Measurements from ENCODE around the gene EMB.
"Not testable (repeated sequence)": the region's sequence is repeated elsewhere in the genome, so short reads cannot be mapped to it uniquely, and the experiment has no call there.

EMB gene

DNA sequence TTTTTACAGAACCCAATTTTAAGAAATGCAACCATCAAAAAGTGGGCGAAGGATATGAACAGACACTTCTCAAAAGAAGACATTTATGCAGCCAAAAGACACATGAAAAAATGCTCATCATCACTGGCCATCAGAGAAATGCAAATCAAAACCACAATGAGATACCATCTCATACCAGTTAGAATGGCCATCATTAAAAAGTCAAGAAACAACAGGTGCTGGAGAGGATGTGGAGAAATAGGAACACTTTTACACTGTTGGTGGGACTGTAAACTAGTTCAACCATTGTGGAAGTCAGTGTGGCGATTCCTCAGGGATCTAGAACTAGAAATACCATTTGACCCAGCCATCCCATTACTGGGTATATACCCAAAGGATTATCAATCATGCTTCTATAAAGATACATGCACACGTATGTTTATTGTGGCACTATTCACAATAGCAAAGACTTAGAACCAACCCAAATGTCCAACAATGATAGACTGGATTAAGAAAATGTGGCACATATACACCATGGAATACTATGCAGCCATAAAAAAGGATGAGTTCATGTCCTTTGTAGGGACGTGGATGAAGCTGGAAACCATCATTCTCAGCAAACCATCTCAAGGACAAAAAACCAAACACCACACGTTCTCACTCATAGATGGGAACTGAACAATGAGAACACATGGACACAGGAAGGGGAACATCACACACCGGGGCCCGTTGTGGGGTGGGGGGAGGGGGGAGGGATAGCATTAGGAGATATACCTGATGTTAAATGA lies 19.7 kb downstream of the EMB start:
- not testable (repeated sequence) for DNase-seq

DNA sequence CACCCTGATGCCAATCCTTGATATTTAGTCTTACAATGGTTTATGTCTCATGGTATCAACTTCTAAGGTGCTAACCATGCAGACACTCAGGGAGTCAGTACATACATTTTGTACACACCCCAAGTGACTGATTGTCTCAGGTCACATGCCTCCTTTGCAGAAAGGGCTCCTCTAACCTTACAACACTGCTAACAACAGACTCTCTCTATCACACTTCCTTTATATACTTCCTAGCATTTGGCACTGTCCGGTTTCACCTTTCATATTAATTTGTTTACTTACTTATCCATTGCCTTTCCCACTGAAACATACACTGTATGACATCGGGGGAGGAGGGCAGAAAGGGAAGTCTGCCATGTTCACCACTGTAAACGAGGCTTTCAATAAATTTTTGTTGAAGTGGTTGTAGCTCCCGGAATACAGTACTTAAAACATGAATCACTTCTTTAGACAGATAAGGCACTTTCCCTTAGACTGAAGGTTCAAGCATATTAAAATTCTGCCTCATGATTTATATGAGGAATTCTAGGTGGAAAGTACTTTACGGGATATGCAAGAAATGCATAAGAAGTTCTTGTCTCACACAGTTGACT lies 20.6 kb downstream of the EMB start:
- no peak for DNase-seq

DNA sequence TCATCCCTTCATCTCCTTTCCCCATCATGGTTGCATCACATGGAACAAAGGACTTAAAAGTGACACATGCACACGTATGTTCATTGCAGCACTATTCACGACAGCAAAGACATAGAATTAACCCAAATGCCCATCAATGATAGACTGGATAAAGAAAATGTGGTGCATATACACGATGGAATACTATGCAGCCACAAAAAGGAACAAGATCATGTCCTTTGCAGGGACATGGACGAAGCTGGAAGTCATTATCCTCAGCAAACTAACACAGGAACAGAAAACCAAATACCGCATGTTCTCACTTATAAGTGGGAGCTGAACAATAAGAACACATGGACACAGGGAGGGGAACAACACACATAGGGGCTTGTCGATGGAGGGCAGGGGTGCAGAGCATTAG lies 21.4 kb downstream of the EMB start:
- not testable (repeated sequence) for DNase-seq

DNA sequence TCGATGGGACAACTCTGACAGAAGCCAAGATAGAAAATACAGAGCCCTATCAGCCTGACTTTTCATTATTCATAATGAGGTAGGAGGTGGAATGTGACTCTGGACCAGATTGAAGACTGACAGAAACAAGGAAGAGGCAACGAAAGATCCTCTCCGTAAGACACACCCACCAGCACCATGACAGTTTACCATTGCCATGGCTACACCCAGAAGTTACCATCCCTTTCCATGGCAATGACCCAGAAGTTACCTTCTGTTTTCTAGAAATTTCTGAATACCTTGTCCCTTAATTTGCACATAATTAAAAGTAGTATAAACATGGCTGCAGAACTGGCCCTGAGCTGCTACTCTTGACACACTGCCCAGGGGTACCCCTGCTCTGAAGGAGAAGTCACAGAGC lies 24.5 kb downstream of the EMB start:
- DNase-seq: not testable (repeated sequence)

DNA sequence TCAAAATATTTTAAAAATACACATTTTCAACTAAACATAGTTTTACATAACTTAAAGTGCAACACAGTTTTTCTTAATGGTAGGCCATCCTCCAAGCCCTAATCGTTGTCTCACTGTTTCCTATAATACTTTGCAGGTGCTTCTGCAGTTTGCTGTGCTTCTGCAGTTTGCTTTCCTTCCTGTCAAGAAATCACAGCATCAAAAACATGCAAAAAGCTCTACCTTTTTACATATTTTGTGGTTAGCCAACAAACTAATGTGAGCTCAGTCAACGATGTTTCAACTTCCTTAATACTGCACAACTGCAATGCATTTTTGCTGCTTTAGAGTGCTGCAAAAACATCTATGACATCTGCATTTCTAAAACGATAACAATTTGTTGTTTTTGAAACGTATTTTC lies 25.2 kb downstream of the EMB start:
- no peak for DNase-seq

DNA sequence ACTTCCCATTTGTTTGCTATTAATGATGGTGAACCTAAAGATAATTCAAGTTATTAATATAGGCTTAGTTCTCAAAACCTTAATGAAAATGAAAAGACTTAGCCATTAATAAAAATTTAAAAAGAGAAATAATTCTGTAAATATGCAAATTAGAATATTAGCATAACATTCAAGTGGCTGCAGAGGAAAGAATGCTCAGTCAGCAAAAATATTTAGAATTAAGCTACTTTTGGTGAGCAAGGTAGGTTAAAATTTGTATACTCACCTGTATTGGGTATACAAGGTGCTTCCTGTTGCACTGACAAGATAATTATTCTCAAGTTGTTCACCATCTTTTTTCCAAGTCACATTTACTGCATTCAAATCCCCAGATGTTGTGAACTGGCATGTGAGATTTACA lies 30.2 kb downstream of the EMB start:
- DNase-seq: not testable (repeated sequence)

DNA sequence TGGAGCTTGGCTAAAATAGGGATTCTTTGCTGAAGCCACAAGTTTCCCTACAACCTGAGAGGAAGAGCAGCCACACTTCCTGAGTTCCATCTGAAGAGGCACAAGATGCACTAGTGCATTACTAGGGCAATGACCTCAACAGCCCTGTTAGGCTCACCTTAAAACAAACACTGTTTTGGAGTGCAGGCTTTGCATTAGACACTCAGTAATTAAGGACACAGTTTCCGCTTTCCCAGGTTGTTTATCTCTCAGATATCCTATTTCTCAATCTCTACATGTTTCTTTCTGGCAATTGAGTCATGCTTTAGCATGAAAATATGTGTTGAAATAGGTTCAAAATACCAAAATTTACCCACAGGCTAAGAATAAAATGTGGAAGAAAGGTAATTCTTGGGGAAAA lies 34.2 kb downstream of the EMB start:
- DNase-seq: no peak

DNA sequence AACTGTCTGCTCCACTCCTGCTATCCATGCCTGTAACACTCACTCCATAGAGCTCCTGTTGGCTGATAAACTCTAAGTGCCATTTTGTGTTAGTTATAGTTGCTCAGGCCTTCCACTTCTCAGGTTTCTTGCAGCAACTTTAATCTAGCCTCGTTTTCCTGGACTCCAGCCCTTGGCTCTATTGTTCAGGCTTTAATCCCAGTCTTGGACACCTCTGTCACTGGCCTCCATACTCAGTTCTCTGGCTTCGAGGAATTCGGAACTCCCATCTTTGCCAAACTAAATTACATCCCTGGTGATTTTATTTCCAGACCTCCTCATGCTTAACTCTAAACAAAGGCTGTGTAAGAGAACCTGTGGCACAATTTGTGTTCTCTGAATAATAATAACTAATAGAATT lies 39.8 kb downstream of the EMB start:
- DNase-seq: no peak

DNA sequence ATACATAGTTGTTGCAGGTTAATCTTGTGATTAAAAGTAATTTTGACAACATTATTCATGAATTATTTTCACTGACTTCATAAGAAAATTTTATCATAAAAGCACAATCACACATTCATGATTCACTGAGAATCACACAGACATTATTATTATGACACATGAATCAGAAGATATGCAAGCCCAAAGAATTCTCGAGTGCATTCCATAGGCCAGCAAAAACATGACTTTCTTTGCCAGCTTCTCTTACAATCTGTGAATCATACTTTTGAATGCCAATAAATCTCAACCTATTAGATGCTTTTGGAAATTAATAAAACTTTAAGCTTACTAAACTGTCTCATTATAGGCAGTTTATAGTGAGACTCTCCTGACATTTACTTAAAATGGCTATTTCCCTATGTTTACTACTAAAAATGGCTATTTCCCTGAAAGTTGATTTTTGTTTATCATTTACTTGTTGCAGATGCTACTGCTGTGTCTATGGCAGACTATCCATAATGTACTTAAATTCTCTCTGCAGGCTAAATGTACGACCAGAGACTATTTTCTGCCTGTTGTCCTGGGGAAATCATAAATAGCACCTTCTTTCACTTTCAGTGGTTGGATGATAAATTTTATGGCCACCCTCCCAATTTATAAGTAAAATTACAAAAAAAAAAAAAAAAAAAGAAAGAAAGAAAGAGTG lies 47.0 kb downstream of the EMB start:
- DNase-seq: not testable (repeated sequence)

DNA sequence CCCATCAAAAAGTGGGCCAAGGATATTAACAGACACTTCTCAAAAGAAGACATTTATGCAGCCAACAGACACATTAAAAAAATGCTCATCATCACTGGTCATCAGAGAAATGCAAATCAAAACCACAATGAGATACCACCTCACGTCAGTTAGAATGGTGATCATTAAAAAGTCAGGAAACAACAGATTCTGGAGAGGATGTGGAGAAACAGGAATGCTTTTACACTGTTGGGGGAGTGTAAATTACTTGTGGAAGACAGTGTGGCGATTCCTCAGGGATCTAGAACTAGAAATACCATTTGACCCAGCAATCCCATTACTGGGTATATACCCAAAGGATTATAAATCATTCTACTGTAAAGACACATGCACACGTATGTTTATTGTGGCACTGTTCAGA lies 48.8 kb downstream of the EMB start:
- not testable (repeated sequence) for DNase-seq

DNA sequence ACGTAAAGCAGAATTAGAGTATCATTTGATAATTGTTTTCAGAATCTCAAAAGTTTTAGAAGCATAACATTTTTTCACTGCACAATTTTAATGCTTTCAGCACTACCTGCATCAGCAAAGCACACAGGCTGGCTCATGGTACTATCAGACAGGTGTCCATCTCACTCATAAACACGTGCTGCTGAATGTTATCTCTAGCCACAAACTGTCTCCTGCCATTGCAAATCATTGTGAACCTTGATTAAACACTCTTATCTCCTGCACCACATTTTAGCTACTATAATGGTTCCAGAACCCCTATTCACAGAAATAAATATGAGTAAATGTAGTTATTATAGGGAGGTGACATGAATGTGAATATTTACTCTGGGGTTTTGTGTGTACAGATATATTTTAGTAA lies 56.7 kb downstream of the EMB start:
- not testable (repeated sequence) for DNase-seq

DNA sequence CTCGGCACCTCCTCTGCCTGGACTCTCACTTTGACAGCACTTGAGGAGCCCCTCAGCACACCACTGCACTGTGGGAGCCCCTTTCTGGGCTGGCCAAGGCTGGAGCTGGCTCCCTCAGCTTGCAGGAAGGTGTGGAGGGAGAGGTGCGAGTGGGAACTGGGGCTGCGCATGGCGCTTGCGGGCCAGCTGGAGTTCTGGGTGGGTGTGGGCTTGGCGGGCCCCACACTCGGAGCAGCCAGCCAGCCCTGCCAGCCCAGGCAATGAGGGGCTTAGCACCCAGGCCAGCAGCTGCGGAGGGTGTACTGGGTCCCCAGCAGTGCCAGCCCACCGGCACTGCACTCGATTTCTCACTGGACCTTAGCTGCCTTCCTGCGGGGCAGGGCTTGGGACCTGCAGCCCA lies 64.4 kb downstream of the EMB start:
- not testable (repeated sequence) for DNase-seq

DNA sequence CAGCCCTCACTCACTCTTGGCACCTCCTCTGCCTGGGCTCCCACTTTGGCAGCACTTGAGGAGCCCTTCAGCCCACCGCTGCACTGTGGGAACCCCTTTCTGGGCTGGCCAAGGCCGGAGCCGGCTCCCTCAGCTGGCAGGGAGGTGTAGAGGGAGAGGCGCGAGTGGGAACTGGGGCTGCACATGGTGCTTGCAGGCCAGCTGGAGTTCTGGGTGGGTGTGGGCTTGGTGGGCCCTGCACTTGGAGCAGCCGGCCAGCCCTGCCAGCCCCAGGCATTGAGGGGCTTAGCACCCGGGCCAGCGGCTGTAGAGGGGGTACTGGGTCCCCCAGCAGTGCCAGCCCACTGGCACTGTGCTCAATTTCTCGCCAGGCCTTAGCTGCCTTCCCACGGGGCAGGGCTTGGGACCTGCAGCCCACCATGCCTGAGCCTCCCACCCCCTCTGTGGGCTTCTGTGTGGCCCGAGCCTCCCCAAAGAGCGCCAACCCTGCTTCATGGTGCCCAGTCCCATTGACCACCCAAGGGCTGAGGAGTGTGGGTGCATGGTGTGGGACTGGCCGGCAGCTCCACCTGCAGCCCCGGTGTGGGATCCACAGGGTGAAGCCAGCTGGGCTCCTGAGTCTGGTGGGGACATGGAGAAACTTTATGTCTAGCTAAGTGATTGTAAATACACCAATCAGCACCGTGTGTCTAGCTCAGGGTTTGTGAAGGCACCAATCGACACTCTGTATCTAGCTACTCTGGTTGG lies 71.6 kb downstream of the EMB start:
- not testable (repeated sequence) for DNase-seq

DNA sequence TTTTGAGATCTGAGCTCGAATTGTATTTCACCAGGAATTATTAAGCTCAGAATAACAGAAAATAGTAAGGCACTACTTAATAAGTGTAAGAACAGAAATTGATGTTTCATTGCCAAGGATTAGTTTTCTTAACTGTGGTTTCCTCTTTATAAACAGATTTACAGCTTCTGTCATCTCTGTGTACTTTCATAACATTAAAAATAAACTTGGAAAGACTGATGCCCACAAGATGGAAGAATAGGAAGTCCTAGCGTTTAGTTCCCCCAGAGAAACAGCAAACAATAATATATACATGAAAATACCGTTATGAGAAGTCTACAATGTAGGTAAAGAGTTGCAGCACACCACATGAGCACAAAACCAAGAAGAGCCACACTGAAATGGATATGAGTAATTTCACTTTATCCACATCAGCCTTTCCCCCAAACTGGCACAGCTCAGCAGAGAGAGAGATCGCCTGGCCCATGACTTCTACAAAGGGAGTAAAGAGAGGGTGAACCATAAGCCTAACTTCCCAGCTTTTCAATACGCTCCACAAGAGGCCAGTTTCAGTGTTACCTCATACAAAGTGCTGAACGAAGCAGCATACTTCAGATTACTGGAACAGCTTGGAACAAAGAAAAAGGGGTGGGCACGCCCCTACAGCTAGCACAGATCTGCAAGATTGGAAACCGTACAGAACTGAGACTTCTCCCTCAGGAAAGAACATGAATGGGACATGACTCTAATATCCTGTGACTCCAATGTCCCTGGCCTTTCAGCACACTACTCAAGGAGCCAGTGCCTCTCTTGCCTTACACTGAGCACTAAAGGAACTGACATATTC lies 75.4 kb downstream of the EMB start:
- DNase-seq: no peak

DNA sequence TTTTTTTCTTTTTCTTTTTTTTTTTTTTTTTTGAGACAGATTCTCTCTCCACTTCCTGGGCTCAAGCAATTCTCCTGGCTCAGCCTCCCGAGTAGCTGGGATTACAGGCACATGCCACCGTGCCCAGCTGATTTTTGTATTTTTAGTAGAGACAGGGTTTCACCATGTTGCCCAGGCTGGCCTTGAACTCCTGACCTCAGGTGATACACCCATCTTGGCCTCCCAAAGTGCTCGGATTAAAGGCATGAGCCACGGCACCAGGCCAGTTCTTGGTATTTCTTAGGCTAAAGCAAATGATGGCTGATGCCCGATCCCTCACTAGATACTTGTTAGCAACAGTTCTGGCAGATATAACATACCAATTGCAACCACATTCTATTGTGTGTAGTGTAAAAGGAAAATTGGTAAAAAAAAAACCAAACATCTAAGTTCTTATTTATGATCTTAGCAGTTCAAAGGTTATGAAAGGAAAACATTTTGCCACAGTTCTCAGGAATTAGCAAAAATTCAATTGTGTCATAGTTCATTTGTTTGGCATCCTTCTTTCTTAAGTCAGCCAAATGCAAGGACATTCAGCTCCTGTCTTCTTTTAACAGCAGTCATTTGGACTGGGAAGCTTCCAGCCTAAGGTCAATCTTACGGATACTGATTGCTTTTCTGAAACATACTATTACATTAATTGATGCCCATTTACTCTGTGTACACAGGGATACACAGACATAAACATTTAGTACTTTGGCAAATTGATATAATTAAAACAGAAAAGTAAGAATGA lies 76.4 kb downstream of the EMB start:
- DNase-seq: not testable (repeated sequence)

DNA sequence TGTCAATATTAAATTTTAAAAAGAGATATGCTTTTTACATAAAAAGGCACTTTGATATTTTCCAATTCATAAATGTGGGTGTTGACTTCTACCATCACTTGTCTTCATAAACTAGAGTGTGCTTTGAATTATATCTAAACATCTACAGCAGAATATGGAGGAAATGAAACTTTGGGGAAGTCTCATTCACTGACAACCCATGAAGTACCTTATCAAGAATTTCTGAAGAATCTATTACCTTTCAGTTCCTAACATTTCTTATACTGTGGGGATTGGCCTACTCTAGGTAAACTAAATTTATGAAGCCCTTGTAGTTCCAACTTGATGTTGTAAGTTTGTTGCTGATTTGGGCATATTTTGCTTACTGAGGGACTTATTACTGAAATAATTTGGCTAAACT lies 81.9 kb downstream of the EMB start:
- DNase-seq: no peak

DNA sequence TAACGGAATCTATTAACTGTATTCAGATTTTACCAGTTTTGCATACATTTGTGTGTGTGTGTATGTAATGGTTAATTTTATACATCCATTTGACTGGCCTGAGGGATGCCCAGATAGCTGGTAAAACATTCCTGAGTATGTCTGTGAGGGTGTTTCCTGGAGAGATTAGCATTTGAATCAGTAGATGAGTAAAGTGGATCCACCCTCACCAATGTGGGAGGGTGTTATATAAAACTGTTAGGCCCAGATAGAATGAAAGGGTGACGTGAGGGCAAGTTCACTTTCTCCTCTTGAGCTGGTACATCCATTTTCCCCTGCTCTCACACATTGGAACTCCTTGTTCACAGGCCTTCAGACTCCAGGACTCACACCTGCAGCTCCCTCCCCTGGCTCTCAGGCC lies 88.7 kb downstream of the EMB start:
- DNase-seq: no peak
